A549 (cell line): Measurements from ENCODE around the gene NSL1. TPM values are rescaled to one million over a fixed set of nuclear protein-coding genes. Genes with fewer than 3 reads are reported as not detected.

Source experiments
- ATAC-seq, 2 experiments: fragments of 200-7000 bp in 1 of 2; fragments of >200 bp in 1 of 2; cut with Nextera tagmentation in 1 of 2; cut with Tn5 transposase in 1 of 2; 3 replicates each; pipeline versions ENCODE4 v1.8.0 to v1.9.1; 2018 to 2020; ENCODE audit warnings: mild to moderate bottlenecking in 1 of 2, moderate library complexity in 1 of 2
- CTCF ChIA-PET: fragments of 300-600 bp; sonication (Branson Sonifier 250); formaldehyde crosslinking; extraction: SDS; loops from one replicate; lab custom pipeline; 2021; ENCODE audit warnings: antibody characterized with exemption, inconsistent platforms; lab: Yijun Ruan, JAX
- POLR2A ChIA-PET: fragments of 350-600 bp; formaldehyde crosslinking; extraction: SDS; loops from one replicate; lab custom pipeline; 2021; ENCODE audit warnings: antibody characterized with exemption, inconsistent platforms; lab: Yijun Ruan, JAX
- DNase-seq, 2 experiments: peaks; one replicate each; pipeline versions ENCODE4 v3.0.0 to v3.0.0-alpha.2; 2011 to 2016; ENCODE audit warnings: low read depth in 1 of 2, low spot score in 1 of 2
- FAIRE-seq: peaks from 2 replicates; lab custom pipeline; 2011; peaks lifted over from hg19 to GRCh38; lab: Jason Lieb, UNC
- H3K27ac ChIP-seq, 2 experiments: fragments of >200 bp; sonication (Bioruptor Twin); formaldehyde crosslinking; 3 replicates each; pipeline ENCODE4 v1.5.1; 2016 to 2017
- H3K4me1 ChIP-seq: fragments of >200 bp; sonication (Bioruptor Twin); formaldehyde crosslinking; 3 replicates; pipeline ENCODE4 v1.6.1; 2016
- H3K4me2 ChIP-seq: fragments of >200 bp; sonication (Bioruptor Twin); formaldehyde crosslinking; 3 replicates; pipeline ENCODE4 v1.6.1; 2016
- H3K4me3 ChIP-seq: fragments of >200 bp; sonication (Bioruptor Twin); formaldehyde crosslinking; 3 replicates; pipeline ENCODE4 v1.5.1; 2016
- H3K9me3 ChIP-seq: fragments of >200 bp; sonication (Bioruptor Twin); formaldehyde crosslinking; 3 replicates; pipeline ENCODE4 v1.6.1; 2016
- BCL3 ChIP-seq: fragments of >200 bp; sonication (Bioruptor Twin); formaldehyde crosslinking; IDR thresholded peaks from 3 replicates; pipeline ENCODE4 v1.6.1; 2016
- BHLHE40 ChIP-seq: IDR thresholded peaks from 2 replicates; pipeline ENCODE4 v1.6.1; 2012; ENCODE audit warnings: low read depth, low read length, inconsistent platforms
- CBX2 ChIP-seq: fragments of 200-600 bp; sonication (generic); IDR thresholded peaks from 2 replicates; pipeline ENCODE4 v1.6.1; 2016; ENCODE audit warnings: low read depth, mild to moderate bottlenecking, borderline replicate concordance
- CBX8 ChIP-seq: fragments of 200-600 bp; sonication (generic); IDR thresholded peaks from 2 replicates; pipeline ENCODE4 v1.6.1; 2016
- CHD2 ChIP-seq: fragments of 150-350 bp; IDR thresholded peaks from 2 replicates; pipeline ENCODE4 v1.6.1; 2014; ENCODE audit warnings: low read length; ENCODE audit not compliant: partially characterized antibody
- CHD4 ChIP-seq: fragments of 200-600 bp; sonication (generic); IDR thresholded peaks from 2 replicates; pipeline ENCODE4 v1.6.1; 2016; ENCODE audit warnings: antibody characterized with exemption, mild to moderate bottlenecking, borderline replicate concordance
- EHF ChIP-seq: fragments of 250-450 bp; sonication (Bioruptor Pico); IDR thresholded peaks from 2 replicates; pipeline ENCODE4 v1.5.0; 2020; ENCODE audit warnings: mild to moderate bottlenecking
- EHMT2 ChIP-seq: fragments of 200-600 bp; sonication (generic); IDR thresholded peaks from 2 replicates; pipeline ENCODE4 v1.6.1; 2016; ENCODE audit warnings: antibody characterized with exemption, low read depth, mild to moderate bottlenecking, moderate library complexity
- ELK1 ChIP-seq: fragments of 150-350 bp; IDR thresholded peaks from 2 replicates; pipeline ENCODE4 v1.6.1; 2014; ENCODE audit warnings: low read depth, mild to moderate bottlenecking, low read length
- EP300 ChIP-seq, 2 experiments: fragments of >200 bp; sonication (Bioruptor Twin); formaldehyde crosslinking; IDR thresholded peaks; 2 replicates in 1 of 2; 3 replicates in 1 of 2; pipeline ENCODE4 v1.6.1; 2016 to 2017
- ESRRA ChIP-seq: fragments of 150-350 bp; IDR thresholded peaks from 2 replicates; pipeline ENCODE4 v1.6.1; 2014; ENCODE audit warnings: mild to moderate bottlenecking, low read length, borderline replicate concordance
- FOSB ChIP-seq: fragments of 250-450 bp; sonication (Bioruptor Pico); IDR thresholded peaks from 2 replicates; pipeline ENCODE4 v1.5.0; 2020; ENCODE audit warnings: mild to moderate bottlenecking, moderate library complexity
- FOSL2 ChIP-seq, 2 experiments: fragments of 450-650 bp in 1 of 2; fragments of >200 bp in 1 of 2; sonication (Bioruptor Twin) in 1 of 2; formaldehyde crosslinking; IDR thresholded peaks; 2 replicates each; pipeline versions ENCODE4 v1.5.0 to v1.6.1; 2016 to 2020; ENCODE audit warnings: mild to moderate bottlenecking in 1 of 2, moderate library complexity in 1 of 2
- GATA3 ChIP-seq: IDR thresholded peaks from 2 replicates; pipeline ENCODE4 v1.6.1; 2012; ENCODE audit warnings: borderline replicate concordance
- HDAC2 ChIP-seq: fragments of 200-600 bp; sonication (generic); IDR thresholded peaks from 2 replicates; pipeline ENCODE4 v1.6.1; 2016
- HEYL ChIP-seq: fragments of 250-450 bp; sonication (Bioruptor Pico); IDR thresholded peaks from 2 replicates; pipeline ENCODE4 v1.8.0; 2021; ENCODE audit warnings: mild to moderate bottlenecking, moderate library complexity
- HOXB13 ChIP-seq: fragments of 250-450 bp; sonication (Bioruptor Pico); IDR thresholded peaks from 2 replicates; pipeline ENCODE4 v1.5.0; 2020; ENCODE audit warnings: low read depth, mild to moderate bottlenecking, moderate library complexity
- HOXB5 ChIP-seq: fragments of 250-450 bp; sonication (Bioruptor Pico); IDR thresholded peaks from 2 replicates; pipeline ENCODE4 v1.5.0; 2020; ENCODE audit warnings: mild to moderate bottlenecking, moderate library complexity
- JUNB ChIP-seq: fragments of >200 bp; sonication (Bioruptor Twin); formaldehyde crosslinking; IDR thresholded peaks from 2 replicates; pipeline ENCODE4 v1.6.1; 2016
- KDM5A ChIP-seq: fragments of 200-600 bp; sonication (generic); IDR thresholded peaks from 2 replicates; pipeline ENCODE4 v1.6.1; 2016; ENCODE audit warnings: antibody characterized with exemption, mild to moderate bottlenecking
- MAFK ChIP-seq: fragments of 450-650 bp; IDR thresholded peaks from 2 replicates; pipeline ENCODE4 v1.6.1; 2014; ENCODE audit not compliant: partially characterized antibody
- MAX ChIP-seq: IDR thresholded peaks from 2 replicates; pipeline ENCODE4 v1.6.1; 2012
- NFE2L2 ChIP-seq: fragments of 150-350 bp; conservative IDR thresholded peaks from 2 replicates; pipeline ENCODE4 v1.6.1; 2014; ENCODE audit warnings: low read length
- NPAS2 ChIP-seq: fragments of 250-450 bp; sonication (Bioruptor Pico); IDR thresholded peaks from 2 replicates; pipeline ENCODE4 v1.8.0; 2022; ENCODE audit warnings: mild to moderate bottlenecking, moderate library complexity, borderline replicate concordance
- PHF8 ChIP-seq: fragments of 200-600 bp; sonication (generic); IDR thresholded peaks from 2 replicates; pipeline ENCODE4 v1.6.1; 2016; ENCODE audit warnings: low read depth, mild to moderate bottlenecking, antibody characterized with exemption, moderate library complexity, borderline replicate concordance
- POLR2A ChIP-seq: IDR thresholded peaks from 2 replicates; pipeline ENCODE4 v1.6.1; 2012; ENCODE audit warnings: mild to moderate bottlenecking, low read length
- RARB ChIP-seq: fragments of 250-450 bp; sonication (Bioruptor Pico); IDR thresholded peaks from 2 replicates; pipeline ENCODE4 v1.8.0; 2021; ENCODE audit warnings: mild to moderate bottlenecking, moderate library complexity
- SMC3 ChIP-seq: fragments of >200 bp; sonication (Bioruptor Twin); formaldehyde crosslinking; IDR thresholded peaks from 3 replicates; pipeline ENCODE4 v1.6.1; 2018; ENCODE audit warnings: inconsistent platforms
- SREBF2 ChIP-seq: fragments of 450-650 bp; IDR thresholded peaks from 2 replicates; pipeline ENCODE4 v1.6.1; 2014; ENCODE audit warnings: mild to moderate bottlenecking, moderate library complexity
- TFCP2L1 ChIP-seq: fragments of 250-450 bp; sonication (Bioruptor Pico); IDR thresholded peaks from 2 replicates; pipeline ENCODE4 v1.5.0; 2021; ENCODE audit warnings: mild to moderate bottlenecking
- TP53 ChIP-seq: fragments of 250-450 bp; sonication (Bioruptor Pico); IDR thresholded peaks from 2 replicates; pipeline ENCODE4 v1.5.0; 2021; ENCODE audit warnings: mild to moderate bottlenecking, moderate library complexity
- USF2 ChIP-seq: fragments of 450-650 bp; IDR thresholded peaks from 2 replicates; pipeline ENCODE4 v1.6.1; 2014; ENCODE audit warnings: antibody characterized with exemption
- ZC3H11A ChIP-seq: fragments of 450-650 bp; IDR thresholded peaks from 2 replicates; pipeline ENCODE4 v1.6.1; 2014; ENCODE audit warnings: antibody characterized with exemption, mild to moderate bottlenecking
- ZNF302 ChIP-seq: fragments of 250-450 bp; sonication (Bioruptor Pico); IDR thresholded peaks from 2 replicates; pipeline ENCODE4 v1.9.0; 2021; ENCODE audit warnings: inconsistent platforms, mild to moderate bottlenecking, moderate library complexity
- ZSCAN20 ChIP-seq: fragments of 250-450 bp; sonication (Bioruptor Pico); IDR thresholded peaks from 2 replicates; pipeline ENCODE4 v1.8.0; 2022; ENCODE audit warnings: mild to moderate bottlenecking, moderate library complexity
- WGBS: methylation state at CpG from one replicate; pipeline ENCODE4 v1.1.6; 2017; ENCODE audit errors: missing lambda C conversion rate; 5-methylcytosine and 5-hydroxymethylcytosine counted together
- polyA minus RNA-seq: library from RNA; depleted of rRNA, polyadenylated mRNA; stranded (reverse); fragments of >200 nt; gene quantifications from 2 replicates; pipeline ENCODE4 v1.2.3, GENCODE V29; 2011; rRNA and poly(A)+ RNA removed
- polyA plus RNA-seq, 4 experiments: library from polyadenylated mRNA; depleted of rRNA in 3 of 4; stranded (reverse); fragments of >200 nt; fragmentation: RNase III in 1 of 4; extraction: RNeasy Plus Mini Kit Qiagen cat#74134 plus additional on column Dnase treatment in 1 of 4; gene quantifications; 2 replicates in 3 of 4; 3 replicates in 1 of 4; pipeline ENCODE4 v1.2.3, GENCODE V29; 2011 to 2017
- TF ChIP-seq, protein P1 (sequence below): fragments of 250-450 bp; sonication (Bioruptor Pico); IDR thresholded peaks from 2 replicates; pipeline ENCODE4 v1.5.0; 2021; ENCODE audit warnings: mild to moderate bottlenecking, moderate library complexity, borderline replicate concordance

The NSL1 gene, protein sequence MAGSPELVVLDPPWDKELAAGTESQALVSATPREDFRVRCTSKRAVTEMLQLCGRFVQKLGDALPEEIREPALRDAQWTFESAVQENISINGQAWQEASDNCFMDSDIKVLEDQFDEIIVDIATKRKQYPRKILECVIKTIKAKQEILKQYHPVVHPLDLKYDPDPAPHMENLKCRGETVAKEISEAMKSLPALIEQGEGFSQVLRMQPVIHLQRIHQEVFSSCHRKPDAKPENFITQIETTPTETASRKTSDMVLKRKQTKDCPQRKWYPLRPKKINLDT
- polyA plus RNA-seq (2011; rRNA removed) (47.9 and 56.9 TPM in 2 replicates), polyA plus RNA-seq (2017; fragmentation: RNase III; extraction: RNeasy Plus Mini Kit Qiagen cat#74134 plus additional on column Dnase treatment) (44.0 to 45.6 TPM (median 44.9 TPM) in 3 replicates), polyA minus RNA-seq (11.1 and 15.3 TPM in 2 replicates)
- 36.4 and 39.2 TPM in 2 replicates for polyA plus RNA-seq (2012; cell fraction: cytosol; rRNA removed)
- 15.9 and 25.5 TPM in 2 replicates for polyA plus RNA-seq (2012; cell fraction: nucleus; rRNA removed)

GRCh38 chr1:212791676-212792395 lies at the start of gene NSL1, which contains the start of gene TATDN3:
NSL1 (minus strand) TSS chr1:212791777; CDS start chr1:212791763, 14 bp downstream.
TATDN3 (plus strand) TSS chr1:212791894; CDS start chr1:212791922, 28 bp downstream.
- ATAC-seq (peak; percentile 95 to 96), DNase-seq (peak; percentile 61 to 94), FAIRE-seq (no peak)
- 2% methylated on average over 42 of the region's 46 CpGs for WGBS
- peak within 1 kb of the TSS; percentile 83 for H3K4me2 ChIP-seq
- no peaks in the 10 kb centered on the region for H3K9me3 ChIP-seq
- peak within 1 kb of the TSS; percentile 70 for H3K4me3 ChIP-seq
- ChIA-PET POLR2A (interaction anchor here (0.6 to 1.7 kb wide), 8 partner anchors 8 to 225 kb away, joined by 3 to 12 read pairs (median 4); partner anchors contain the start of genes ATF3, BATF3 and FLVCR1), CTCF (interaction anchor here (0.6 to 2.0 kb wide), 9 partner anchors 9 to 205 kb away, joined by 3 to 11 read pairs (median 4); no protein-coding TSS in a partner anchor)
- peaks cover 23% of the 10 kb centered on the region for H3K4me1 ChIP-seq
- peak within 1 kb of the TSS; percentile 87 to 95 for H3K27ac ChIP-seq
- no peak for TF ChIP-seq CBX2
- TF ChIP-seq ZC3H11A = peak; percentile 32; the same call in 1 of the 2 replicates
- TF ChIP-seq KDM5A = peak; percentile 92
- 0 out of 2 replicates have a peak, but pooled peaks have one; percentile 8 for TF ChIP-seq HDAC2
- TF ChIP-seq HOXB5 (CRISPR knock-in tag) = peak; percentile 45; the same call in 1 of the 2 replicates
- no peak for TF ChIP-seq ZNF302
- TF ChIP-seq HOXB13 = no peak
- TF ChIP-seq EHMT2 = no peak
- TF ChIP-seq, protein P1, sequence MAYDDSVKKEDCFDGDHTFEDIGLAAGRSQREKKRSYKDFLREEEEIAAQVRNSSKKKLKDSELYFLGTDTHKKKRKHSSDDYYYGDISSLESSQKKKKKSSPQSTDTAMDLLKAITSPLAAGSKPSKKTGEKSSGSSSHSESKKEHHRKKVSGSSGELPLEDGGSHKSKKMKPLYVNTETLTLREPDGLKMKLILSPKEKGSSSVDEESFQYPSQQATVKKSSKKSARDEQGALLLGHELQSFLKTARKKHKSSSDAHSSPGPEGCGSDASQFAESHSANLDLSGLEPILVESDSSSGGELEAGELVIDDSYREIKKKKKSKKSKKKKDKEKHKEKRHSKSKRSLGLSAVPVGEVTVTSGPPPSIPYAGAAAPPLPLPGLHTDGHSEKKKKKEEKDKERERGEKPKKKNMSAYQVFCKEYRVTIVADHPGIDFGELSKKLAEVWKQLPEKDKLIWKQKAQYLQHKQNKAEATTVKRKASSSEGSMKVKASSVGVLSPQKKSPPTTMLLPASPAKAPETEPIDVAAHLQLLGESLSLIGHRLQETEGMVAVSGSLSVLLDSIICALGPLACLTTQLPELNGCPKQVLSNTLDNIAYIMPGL = no peak; the same call in 1 of the 2 replicates
- no peak for TF ChIP-seq CHD2
- TF ChIP-seq SMC3 = peak; percentile 47
- TF ChIP-seq JUNB = no peak
- TF ChIP-seq SREBF2 = no peak
- TF ChIP-seq ZSCAN20 (CRISPR knock-in tag) = no peak
- no peak for TF ChIP-seq TFCP2L1 (CRISPR knock-in tag)
- no peak for TF ChIP-seq NFE2L2
- TF ChIP-seq TP53 (CRISPR knock-in tag) = no peak
- no peak for TF ChIP-seq MAFK
- TF ChIP-seq EHF (CRISPR knock-in tag) = no peak
- peak; percentile 77; the same call in 2 of the 3 replicates for TF ChIP-seq BCL3
- TF ChIP-seq FOSL2 (IDR thresholded peaks at IDR 0.05) = no peak
- peak; percentile 51; the same call in 1 of the 2 replicates for TF ChIP-seq FOSL2 (CRISPR knock-in tag; IDR thresholded peaks at IDR 0.05)
- peak; percentile 69; the same call in 1 of the 2 replicates for TF ChIP-seq PHF8
- TF ChIP-seq POLR2A = peak; percentile 72
- TF ChIP-seq GATA3 = peak; percentile 33; the same call in 1 of the 2 replicates
- no peak for TF ChIP-seq RARB (CRISPR knock-in tag)
- TF ChIP-seq EP300 (IDR thresholded peaks at IDR 0.05) = no peak
- TF ChIP-seq ESRRA = no peak; the same call in 1 of the 2 replicates
- no peak for TF ChIP-seq HEYL (CRISPR knock-in tag)
- TF ChIP-seq USF2 = no peak
- TF ChIP-seq MAX = peak; percentile 94
- TF ChIP-seq ELK1 = no peak
- no peak for TF ChIP-seq NPAS2 (CRISPR knock-in tag)
- TF ChIP-seq BHLHE40 = no peak
- no peak for TF ChIP-seq CBX8
- no peak for TF ChIP-seq CHD4
- no peak for TF ChIP-seq FOSB
